Measurements from ENCODE around the gene NR6A1.

DNA sequence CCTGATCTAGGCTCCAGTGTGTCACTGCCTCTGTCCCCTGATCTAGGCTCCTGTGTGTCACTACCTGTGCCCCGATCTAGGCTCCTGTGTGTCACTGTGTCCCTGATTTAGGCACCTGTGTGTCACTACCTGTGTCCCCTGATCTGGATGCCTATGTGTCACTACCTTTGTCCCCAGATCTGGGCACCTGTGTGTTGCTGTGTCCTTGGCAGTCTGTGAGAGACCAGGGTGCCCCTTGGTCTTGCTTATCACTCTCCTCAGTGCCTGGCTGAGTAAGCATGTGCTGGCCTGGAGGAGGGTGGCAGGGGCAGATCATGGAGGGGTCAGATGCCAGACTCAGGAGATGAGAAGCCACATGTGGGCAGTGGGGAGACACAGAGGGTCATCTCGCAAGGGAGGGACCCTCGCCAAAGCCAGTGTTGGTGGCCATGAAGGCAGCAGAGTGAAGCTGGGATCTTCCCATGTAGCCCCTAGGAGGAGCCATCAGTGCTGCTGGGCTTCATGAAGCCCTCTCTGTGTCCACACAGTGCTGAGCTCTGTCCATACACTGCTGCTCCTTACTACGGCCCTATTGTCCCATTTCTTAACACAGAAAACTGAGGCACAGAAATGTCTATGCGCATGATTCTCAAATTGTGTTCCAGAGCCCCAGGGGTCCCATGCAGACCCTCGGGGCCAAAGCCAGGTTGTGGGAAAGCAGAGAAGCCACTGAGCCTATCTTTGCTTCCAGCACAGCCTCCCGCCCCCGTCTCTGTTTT is 21.3 kb upstream of the NR6A1 start:
- TF ChIP-seq, protein P1, sequence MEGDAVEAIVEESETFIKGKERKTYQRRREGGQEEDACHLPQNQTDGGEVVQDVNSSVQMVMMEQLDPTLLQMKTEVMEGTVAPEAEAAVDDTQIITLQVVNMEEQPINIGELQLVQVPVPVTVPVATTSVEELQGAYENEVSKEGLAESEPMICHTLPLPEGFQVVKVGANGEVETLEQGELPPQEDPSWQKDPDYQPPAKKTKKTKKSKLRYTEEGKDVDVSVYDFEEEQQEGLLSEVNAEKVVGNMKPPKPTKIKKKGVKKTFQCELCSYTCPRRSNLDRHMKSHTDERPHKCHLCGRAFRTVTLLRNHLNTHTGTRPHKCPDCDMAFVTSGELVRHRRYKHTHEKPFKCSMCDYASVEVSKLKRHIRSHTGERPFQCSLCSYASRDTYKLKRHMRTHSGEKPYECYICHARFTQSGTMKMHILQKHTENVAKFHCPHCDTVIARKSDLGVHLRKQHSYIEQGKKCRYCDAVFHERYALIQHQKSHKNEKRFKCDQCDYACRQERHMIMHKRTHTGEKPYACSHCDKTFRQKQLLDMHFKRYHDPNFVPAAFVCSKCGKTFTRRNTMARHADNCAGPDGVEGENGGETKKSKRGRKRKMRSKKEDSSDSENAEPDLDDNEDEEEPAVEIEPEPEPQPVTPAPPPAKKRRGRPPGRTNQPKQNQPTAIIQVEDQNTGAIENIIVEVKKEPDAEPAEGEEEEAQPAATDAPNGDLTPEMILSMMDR (IDR thresholded peaks at IDR 0.05), result no peak
- TF ChIP-seq EP300 (IDR thresholded peaks at IDR 0.05; ENCODE audit: low read depth), result no peak
- no peak for TF ChIP-seq POLR2A (IDR thresholded peaks at IDR 0.05)
- TF ChIP-seq POLR2AphosphoS5 (IDR thresholded peaks at IDR 0.05), result no peak
